GM15510 (cell line): ENCODE results near the gene NEO1.

Experiments
- POLR2A ChIP-seq: IDR thresholded peaks from 3 replicates; pipeline ENCODE4 v1.6.1; 2011; ENCODE audit warnings: borderline replicate concordance; ENCODE audit not compliant: insufficient read length; ENCODE audit errors: extremely low read depth

Gene NEO1

DNA sequence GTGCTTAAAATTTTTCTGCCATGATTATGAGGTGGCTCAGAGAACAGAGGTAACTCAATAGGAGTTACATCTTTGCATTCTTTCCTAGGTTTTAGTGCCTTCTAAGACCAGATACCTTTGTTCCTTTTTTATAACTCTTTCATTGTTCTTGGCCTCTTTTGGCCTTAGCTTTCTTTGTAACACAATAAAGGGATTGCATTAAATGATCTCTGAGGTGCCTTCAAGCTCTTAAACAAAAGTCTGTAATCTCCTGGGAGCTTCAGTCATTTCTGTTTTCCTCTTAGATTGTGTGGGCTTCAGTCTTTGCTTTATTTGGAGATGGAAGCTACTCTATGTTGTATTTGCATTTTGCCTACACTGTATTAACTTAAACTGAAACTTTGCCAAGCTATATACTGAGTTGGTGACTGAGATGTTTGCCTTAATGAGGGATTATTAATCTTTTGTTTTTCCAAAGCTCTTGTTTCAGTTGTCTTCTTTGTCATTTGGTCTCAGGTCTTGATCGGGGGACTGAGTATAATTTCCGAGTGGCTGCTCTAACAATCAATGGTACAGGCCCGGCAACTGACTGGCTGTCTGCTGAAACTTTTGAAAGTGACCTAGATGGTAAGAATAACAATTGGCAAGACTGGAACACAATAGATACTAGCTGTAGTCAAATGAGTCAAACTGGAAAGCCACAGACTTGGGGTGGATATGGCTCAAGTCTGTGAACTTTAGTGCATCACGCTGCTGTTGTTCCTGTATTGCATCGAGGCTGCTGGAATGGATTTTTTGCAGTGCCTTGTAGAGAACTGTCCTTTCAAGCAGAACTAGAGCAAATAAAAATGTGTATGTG, 206.2 kb downstream of the NEO1 start:
- no peak for TF ChIP-seq POLR2A

DNA sequence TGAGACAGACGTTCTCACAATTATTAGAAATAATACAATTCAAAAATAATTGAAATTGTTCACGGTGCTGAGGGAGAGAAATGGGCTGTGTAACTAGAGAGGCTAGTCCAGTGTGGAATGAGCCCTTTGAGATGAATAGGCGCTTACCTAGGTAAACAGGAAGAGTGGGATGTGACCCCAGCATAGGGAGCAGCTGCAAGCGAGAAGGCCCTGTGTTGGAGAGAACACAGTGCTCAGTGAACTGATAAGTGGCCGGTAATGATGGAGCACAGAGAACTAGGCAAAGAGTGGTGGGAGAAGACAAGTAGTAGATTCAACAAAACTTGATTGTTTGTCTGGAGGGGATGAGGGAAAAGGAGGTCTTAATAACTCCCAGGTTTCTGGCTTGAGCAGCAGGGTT, 212.6 kb downstream of the NEO1 start:
- TF ChIP-seq POLR2A: no peak

DNA sequence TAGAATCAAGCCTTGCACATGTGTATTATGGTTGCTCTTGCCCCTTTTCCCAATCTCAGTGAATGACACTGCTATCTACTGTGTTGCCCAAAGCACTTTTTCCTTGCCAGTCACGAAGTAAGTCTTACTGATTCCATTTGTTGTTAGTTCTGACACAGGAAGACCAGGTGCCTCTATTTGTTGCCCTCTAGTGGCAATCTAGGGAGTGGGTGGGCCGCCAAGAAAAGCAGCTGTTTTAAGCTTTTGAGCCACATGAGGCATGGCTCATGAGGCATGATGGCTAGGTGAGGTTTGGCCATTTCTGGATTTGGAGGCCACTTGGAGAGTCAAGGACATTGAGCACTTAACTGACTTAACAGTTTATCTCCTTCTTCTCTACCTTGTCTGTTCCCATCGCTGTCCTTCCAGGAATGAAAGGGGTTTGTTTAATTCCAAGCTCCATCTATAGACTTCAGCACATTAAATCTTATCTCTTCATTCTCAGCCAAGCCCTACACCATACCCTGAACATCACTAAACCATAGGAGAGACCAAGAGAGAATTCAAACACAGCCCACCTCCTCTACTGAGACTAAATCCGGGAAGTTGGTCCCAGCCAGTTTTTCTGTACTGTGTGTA, 213.4 kb downstream of the NEO1 start:
- TF ChIP-seq POLR2A: no peak

GRCh38 chr15:73268457-73268856, 216.2 kb downstream of the NEO1 start:
- TF ChIP-seq POLR2A: no peak

- TF ChIP-seq POLR2A: no peak
These were observed 218.3 kb downstream of the NEO1 start for GRCh38 chr15:73270366-73271097.

DNA sequence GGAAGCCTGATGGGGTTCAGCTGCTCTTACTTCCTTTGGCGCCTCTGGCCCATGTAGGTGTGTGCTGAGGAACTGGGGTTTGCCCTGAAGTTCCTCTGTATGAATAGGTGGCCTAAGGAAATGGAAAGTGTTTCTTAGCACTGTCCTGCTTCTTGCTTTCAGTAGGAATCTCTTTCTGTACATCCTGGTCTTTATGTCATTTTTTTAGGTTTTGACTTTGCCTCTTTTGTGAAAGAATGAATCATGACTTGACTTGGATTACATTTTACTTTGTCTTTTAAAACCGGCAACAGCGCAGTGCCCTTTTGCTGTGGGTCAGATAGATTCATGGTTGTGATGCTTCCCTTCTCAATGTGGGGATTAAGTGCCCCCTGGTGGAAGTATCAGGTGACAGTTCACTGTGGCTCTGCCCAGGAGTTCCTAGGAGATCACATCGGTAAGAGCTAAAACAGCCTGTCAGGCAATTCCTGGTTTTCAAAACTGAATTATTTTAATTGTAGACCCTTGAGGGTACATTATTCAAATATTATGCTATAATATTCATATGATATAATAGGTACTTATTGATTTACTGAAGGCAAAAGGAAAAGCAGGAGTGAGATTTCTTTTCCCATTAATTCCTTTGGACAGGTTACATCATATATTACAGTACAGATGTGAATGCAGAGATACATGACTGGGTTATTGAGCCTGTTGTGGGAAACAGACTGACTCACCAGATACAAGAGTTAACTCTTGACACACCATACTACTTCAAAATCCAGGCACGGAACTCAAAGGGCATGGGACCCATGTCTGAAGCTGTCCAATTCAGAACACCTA, 221.1 kb downstream of the NEO1 start:
- no peak for TF ChIP-seq POLR2A

- no peak for TF ChIP-seq POLR2A
These were observed 223.6 kb downstream of the NEO1 start for GRCh38 chr15:73275862-73276261.

DNA sequence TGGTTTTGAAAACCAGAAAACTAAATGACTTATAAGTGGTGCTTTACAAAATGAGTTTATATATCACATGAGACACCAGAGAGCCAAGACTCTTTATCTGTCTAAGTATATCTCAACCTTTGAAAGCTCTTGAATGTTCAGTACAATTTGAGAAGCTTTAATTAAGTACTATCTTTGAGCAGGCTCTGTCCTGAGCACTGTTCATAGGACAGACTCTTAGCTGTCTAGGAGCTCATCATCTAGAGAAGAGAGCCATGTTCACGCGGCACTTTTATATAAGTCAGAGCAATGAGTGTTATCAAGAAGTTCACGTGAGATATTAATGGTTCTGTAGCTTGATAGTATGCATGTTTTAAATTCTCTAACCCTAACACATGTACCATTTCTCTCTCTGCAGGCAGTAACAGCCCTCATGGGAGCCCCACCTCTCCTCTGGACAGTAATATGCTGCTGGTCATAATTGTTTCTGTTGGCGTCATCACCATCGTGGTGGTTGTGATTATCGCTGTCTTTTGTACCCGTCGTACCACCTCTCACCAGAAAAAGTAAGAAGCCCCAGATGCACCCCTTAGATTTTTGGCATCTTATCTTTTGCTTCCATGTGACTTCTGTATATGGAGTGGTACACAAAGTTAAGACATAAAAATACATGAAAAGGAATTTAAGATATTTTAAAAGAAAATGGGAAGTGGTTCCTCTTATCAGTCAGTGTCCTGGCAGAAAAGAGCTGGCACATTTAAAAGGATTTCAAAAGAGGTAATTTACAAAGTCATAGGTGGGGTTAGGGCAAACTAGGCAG, 230.5 kb downstream of the NEO1 start:
- no peak for TF ChIP-seq POLR2A

DNA sequence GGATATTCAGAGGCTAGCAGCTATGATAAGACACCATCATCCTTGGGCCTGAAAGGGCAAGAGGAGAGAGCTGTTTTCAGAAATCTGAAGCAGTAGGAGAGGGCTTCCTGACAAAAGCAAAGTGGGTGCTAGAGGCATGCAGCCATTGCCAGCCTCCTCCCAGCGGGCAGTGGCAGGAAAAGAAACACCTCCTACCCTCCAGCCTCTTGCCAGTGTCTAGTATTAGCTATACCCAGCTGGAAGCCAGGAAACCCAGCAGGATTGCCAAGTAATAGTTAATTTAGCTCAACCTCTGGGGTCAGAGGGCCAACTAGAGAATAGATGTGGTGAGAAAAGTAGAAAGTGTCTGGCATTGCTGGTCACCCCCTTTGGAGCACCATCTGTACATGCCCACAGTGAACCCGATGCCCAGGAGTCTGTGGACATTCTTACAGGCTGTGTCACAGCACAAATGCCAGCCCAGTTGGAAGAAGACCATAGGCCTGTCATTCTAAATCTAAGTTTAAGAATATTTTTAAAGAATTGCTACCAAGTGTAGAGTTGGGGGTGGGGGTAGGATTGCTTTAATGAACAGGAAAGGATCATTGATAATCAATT, 231.2 kb downstream of the NEO1 start:
- no peak for TF ChIP-seq POLR2A

DNA sequence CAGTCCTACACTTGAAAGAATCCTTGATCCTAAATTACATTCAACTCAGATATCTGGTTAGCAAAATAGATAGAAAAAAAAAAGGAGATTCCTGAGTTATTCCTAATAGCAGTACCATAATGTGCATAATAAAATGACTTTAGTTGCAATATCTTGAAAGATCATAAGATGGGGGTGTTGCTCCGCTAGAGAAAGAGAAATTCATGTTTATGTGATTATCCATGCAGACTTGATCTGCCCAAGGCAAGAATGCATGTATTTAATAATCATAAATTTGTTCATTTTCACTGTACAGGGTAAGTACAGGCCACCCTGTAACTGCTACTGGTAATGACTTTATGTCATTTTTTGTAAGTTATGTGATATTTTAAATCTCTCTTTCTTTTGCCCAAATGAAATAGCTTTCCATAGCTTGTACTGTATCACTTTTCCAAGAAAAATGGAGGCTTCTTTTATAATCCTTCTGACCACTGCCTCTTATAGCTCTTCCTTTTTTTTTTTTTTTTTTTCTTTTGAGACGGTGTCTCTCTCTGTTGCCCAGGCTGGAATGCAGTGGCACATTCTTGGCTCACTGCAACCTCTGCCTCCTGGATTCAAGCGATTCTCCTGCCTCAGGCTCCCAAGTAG, 231.9 kb downstream of the NEO1 start:
- TF ChIP-seq POLR2A: no peak

GRCh38 chr15:73286311-73286710, 234.0 kb downstream of the NEO1 start:
- no peak for TF ChIP-seq POLR2A

DNA sequence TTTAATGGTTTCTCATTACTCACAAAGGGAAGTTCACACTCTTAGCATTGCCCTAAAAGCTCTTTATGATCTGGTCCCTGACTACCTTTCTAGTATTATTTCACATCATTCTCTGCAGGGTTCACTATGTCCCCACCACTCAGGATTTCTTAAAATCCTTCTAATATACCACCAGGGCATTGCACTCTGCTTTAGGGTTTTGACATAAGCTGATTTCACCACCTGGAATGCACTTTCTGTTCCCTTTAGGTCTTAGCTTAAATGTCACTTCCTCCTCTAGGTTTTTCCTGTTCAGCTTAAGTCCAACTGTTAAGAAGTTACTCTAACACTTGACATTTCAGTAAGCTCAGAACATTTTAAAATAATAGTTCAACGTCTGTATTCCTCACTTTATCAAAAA, 234.8 kb downstream of the NEO1 start:
- no peak for TF ChIP-seq POLR2A

DNA sequence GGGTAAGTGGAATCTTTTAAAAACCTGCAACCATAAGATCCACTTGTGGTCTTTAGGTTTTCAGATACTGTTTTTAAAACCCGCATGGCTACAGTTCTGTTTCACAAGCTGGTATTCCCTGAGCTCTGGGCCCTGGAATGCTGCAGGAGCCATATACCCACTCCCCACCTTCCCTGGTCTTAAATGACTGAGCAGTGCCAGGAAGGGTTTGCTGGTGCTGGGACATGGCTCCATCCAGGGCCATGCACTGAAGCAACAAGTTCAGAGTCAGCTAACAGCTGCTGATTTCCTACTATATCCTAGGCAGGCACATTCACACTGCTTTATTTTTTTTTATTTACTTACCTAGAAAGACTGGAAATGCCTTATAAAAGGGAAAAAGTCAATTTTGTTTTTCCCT, 239.2 kb downstream of the NEO1 start:
- TF ChIP-seq POLR2A: no peak

DNA sequence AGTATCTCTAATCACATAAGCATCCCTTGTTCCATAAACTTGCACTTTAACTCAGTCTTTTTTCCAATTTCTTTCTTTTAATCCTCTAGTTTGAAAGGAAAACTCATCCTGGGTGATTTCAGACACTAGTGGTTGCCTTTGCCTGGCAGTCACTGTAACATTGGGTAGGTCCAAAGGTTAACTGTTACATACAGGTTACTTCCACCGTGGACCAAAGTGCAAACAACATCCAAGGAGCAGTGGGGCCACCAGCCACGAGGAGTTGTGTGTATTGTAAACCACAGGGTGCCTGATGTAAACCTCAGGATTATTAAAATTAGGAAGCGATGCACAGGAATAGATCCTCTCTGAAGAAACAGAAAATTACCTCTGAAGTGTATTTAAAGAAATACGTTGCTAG, 241.5 kb downstream of the NEO1 start:
- TF ChIP-seq POLR2A: no peak
